WTC11 (cell line): ENCODE data around the gene VPS35L. TPM values are rescaled to one million over a fixed set of nuclear protein-coding genes. Genes with fewer than 3 reads are reported as not detected.

Source experiments
- ATAC-seq: fragments of 200-7000 bp; cut with Tn5 transposase; 2 replicates; pipeline ENCODE4 v1.10.0; 2021; ENCODE audit warnings: mild to moderate bottlenecking, moderate library complexity
- CTCF ChIA-PET: fragments of 300-600 bp; sonication (Branson Sonifier 250); formaldehyde crosslinking; loops from one replicate; lab custom pipeline; 2021; ENCODE audit warnings: antibody characterized with exemption; lab: Charles Lee
- POLR2A ChIA-PET: fragments of 350-600 bp; sonication (Branson Sonifier 250); formaldehyde crosslinking; loops from one replicate; lab custom pipeline; 2021; ENCODE audit warnings: antibody characterized with exemption; lab: Charles Lee
- DNase-seq: peaks from one replicate; pipeline ENCODE4 v3.0.0; 2021; ENCODE audit warnings: low spot score
- H3K27ac Mint-ChIP-seq: 2 replicates; pipeline ENCODE4 v1.8.0; 2021; ENCODE audit warnings: mixed read lengths
- H3K27me3 Mint-ChIP-seq: 2 replicates; pipeline ENCODE4 v1.8.0; 2021; ENCODE audit warnings: low read depth, mild to moderate bottlenecking, moderate library complexity, mixed read lengths
- H3K36me3 Mint-ChIP-seq: 2 replicates; pipeline ENCODE4 v1.8.0; 2021; ENCODE audit warnings: mixed read lengths
- H3K4me1 Mint-ChIP-seq: 2 replicates; pipeline ENCODE4 v1.8.0; 2022; ENCODE audit warnings: mixed read lengths
- H3K4me3 Mint-ChIP-seq: 2 replicates; pipeline ENCODE4 v1.8.0; 2021; ENCODE audit warnings: mild to moderate bottlenecking, moderate library complexity, mixed read lengths
- H3K9me3 Mint-ChIP-seq: 2 replicates; pipeline ENCODE4 v1.8.0; 2021; ENCODE audit warnings: mixed read lengths
- ATF1 ChIP-seq: sonication (generic); formaldehyde crosslinking; IDR thresholded peaks from 2 replicates; pipeline ENCODE4 v1.8.1; 2023; ENCODE audit warnings: mild to moderate bottlenecking, moderate library complexity, missing genetic modification reagents
- E2F1 ChIP-seq: sonication (generic); formaldehyde crosslinking; IDR thresholded peaks from 2 replicates; pipeline ENCODE4 v1.8.0; 2022; ENCODE audit warnings: mild to moderate bottlenecking, missing genetic modification reagents
- GTF2I ChIP-seq: fragments of 250-450 bp; sonication (Bioruptor Pico); conservative IDR thresholded peaks from 2 replicates; pipeline ENCODE4 v1.4.0; 2021; ENCODE audit warnings: mild to moderate bottlenecking
- HMGA2 ChIP-seq: fragments of 250-450 bp; sonication (Bioruptor Pico); IDR thresholded peaks from 2 replicates; pipeline ENCODE4 v1.4.0; 2021; ENCODE audit warnings: mild to moderate bottlenecking, moderate library complexity
- PRDM15 ChIP-seq: sonication (generic); formaldehyde crosslinking; IDR thresholded peaks from 2 replicates; pipeline ENCODE4 v1.8.0; 2022; ENCODE audit warnings: missing genetic modification reagents
- ZNF121 ChIP-seq: sonication (generic); formaldehyde crosslinking; IDR thresholded peaks from 2 replicates; pipeline ENCODE4 v1.8.0; 2023; ENCODE audit warnings: missing genetic modification reagents
- total RNA-seq: library from RNA; stranded (reverse); gene quantifications from 3 replicates; pipeline ENCODE4 v1.2.3, GENCODE V29; 2021
- TF ChIP-seq, protein P1 (sequence below): sonication (generic); formaldehyde crosslinking; IDR thresholded peaks from 2 replicates; pipeline ENCODE4 v1.8.1; 2023; ENCODE audit warnings: mild to moderate bottlenecking, missing genetic modification reagents, moderate library complexity
- TF ChIP-seq, protein P2 (sequence below): sonication (generic); formaldehyde crosslinking; IDR thresholded peaks from 2 replicates; pipeline ENCODE4 v1.8.0; 2022; ENCODE audit warnings: mild to moderate bottlenecking, missing genetic modification reagents
- TF ChIP-seq, protein P3 (sequence below): sonication (generic); formaldehyde crosslinking; IDR thresholded peaks from 2 replicates; pipeline ENCODE4 v1.8.0; 2023; ENCODE audit warnings: mild to moderate bottlenecking, missing genetic modification reagents
- TF ChIP-seq, protein P4 (sequence below): sonication (generic); formaldehyde crosslinking; IDR thresholded peaks from 2 replicates; pipeline ENCODE4 v1.8.1; 2023; ENCODE audit warnings: mild to moderate bottlenecking, moderate library complexity, missing genetic modification reagents
- TF ChIP-seq, protein P5 (sequence below): fragments of 250-450 bp; sonication (Bioruptor Pico); conservative IDR thresholded peaks from 2 replicates; pipeline ENCODE4 v1.9.0; 2021; ENCODE audit warnings: mild to moderate bottlenecking

VPS35L gene
- total RNA-seq, 1 experiment from 2014 or later = 59.7 TPM

DNA sequence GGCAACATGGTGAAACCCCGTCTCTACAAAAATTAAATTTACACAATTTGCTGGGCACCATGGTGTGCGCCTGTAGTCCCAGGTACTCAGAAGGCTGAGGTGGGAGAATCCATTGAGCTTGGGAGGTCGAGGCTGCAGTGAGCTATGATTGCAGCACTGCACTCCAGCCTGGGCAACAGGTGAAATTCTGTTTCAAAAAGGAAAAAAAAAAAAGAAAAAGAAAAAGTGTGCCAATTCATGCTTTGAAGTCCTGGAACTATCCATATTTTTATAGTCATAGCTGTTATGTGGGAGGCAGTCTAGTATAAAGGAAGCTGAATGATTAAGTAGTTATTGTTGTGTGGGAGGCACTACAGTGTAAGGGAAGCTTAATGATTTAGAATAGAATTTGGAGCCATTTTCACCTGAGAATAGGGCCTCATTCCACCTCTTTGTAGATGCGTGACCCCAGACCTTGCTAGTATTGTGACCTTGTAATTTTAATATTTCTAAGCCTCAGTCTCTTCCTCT, 194.1 kb downstream of the VPS35L start:
- no peaks in the 10 kb centered on the region for H3K27me3 Mint-ChIP-seq
- no peaks in the 10 kb centered on the region for H3K9me3 Mint-ChIP-seq
- no peak overlapping the region for H3K27ac Mint-ChIP-seq
- H3K4me3 Mint-ChIP-seq = no peak overlapping the region
- TF ChIP-seq E2F1 (no peak), ZNF121 (no peak), ATF1 (CRISPR knock-in tag) (no peak), PRDM15 (CRISPR knock-in tag) (no peak), HMGA2 (CRISPR knock-in tag) (no peak), GTF2I (CRISPR knock-in tag) (no peak)
- TF ChIP-seq, protein P1, sequence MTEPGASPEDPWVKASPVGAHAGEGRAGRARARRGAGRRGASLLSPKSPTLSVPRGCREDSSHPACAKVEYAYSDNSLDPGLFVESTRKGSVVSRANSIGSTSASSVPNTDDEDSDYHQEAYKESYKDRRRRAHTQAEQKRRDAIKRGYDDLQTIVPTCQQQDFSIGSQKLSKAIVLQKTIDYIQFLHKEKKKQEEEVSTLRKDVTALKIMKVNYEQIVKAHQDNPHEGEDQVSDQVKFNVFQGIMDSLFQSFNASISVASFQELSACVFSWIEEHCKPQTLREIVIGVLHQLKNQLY (CRISPR knock-in tag) = no peak
- TF ChIP-seq, protein P2, sequence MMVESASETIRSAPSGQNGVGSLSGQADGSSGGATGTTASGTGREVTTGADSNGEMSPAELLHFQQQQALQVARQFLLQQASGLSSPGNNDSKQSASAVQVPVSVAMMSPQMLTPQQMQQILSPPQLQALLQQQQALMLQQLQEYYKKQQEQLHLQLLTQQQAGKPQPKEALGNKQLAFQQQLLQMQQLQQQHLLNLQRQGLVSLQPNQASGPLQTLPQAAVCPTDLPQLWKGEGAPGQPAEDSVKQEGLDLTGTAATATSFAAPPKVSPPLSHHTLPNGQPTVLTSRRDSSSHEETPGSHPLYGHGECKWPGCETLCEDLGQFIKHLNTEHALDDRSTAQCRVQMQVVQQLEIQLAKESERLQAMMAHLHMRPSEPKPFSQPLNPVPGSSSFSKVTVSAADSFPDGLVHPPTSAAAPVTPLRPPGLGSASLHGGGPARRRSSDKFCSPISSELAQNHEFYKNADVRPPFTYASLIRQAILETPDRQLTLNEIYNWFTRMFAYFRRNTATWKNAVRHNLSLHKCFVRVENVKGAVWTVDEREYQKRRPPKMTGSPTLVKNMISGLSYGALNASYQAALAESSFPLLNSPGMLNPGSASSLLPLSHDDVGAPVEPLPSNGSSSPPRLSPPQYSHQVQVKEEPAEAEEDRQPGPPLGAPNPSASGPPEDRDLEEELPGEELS (CRISPR knock-in tag) = no peak
- TF ChIP-seq, protein P3, sequence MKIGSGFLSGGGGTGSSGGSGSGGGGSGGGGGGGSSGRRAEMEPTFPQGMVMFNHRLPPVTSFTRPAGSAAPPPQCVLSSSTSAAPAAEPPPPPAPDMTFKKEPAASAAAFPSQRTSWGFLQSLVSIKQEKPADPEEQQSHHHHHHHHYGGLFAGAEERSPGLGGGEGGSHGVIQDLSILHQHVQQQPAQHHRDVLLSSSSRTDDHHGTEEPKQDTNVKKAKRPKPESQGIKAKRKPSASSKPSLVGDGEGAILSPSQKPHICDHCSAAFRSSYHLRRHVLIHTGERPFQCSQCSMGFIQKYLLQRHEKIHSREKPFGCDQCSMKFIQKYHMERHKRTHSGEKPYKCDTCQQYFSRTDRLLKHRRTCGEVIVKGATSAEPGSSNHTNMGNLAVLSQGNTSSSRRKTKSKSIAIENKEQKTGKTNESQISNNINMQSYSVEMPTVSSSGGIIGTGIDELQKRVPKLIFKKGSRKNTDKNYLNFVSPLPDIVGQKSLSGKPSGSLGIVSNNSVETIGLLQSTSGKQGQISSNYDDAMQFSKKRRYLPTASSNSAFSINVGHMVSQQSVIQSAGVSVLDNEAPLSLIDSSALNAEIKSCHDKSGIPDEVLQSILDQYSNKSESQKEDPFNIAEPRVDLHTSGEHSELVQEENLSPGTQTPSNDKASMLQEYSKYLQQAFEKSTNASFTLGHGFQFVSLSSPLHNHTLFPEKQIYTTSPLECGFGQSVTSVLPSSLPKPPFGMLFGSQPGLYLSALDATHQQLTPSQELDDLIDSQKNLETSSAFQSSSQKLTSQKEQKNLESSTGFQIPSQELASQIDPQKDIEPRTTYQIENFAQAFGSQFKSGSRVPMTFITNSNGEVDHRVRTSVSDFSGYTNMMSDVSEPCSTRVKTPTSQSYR (CRISPR knock-in tag) = no peak
- TF ChIP-seq, protein P4, sequence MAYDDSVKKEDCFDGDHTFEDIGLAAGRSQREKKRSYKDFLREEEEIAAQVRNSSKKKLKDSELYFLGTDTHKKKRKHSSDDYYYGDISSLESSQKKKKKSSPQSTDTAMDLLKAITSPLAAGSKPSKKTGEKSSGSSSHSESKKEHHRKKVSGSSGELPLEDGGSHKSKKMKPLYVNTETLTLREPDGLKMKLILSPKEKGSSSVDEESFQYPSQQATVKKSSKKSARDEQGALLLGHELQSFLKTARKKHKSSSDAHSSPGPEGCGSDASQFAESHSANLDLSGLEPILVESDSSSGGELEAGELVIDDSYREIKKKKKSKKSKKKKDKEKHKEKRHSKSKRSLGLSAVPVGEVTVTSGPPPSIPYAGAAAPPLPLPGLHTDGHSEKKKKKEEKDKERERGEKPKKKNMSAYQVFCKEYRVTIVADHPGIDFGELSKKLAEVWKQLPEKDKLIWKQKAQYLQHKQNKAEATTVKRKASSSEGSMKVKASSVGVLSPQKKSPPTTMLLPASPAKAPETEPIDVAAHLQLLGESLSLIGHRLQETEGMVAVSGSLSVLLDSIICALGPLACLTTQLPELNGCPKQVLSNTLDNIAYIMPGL (CRISPR knock-in tag) = no peak
- TF ChIP-seq, protein P5, sequence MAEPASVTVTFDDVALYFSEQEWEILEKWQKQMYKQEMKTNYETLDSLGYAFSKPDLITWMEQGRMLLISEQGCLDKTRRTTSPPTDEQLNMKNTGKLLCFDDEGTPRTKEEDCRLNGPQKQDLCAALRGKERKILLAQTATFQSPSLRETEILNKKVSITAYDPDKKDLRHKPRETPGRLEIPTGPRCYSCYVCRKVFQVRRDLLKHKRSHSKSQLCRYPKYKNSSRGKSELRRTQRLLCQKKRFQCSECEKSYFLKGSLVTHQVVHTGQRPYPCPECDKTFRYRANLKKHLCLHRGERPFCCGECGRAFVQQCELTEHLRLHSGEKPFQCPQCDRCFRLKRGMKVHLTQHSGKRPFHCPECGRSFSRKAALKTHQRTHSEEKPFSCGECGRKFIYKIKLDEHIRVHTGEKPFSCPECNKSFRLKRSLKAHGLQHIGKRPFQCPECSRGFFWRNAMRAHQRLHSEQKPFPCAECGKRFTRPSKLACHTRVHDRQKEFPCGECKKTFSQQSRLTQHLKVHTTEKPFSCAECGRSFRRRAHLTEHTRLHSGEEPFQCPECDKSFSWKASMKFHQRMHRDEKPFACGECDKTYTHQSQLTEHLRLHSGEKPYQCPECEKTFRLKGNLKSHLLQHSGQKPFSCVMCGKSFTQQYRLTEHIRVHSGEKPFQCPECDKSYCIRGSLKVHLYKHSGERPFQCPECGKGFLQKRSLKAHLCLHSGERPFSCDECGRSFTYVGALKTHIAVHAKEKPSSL (CRISPR knock-in tag) = no peak
- ATAC-seq (no peak), DNase-seq (no peak)
- ChIA-PET CTCF (interaction anchor here (1.0 kb wide), 1 partner anchor 166 kb away, joined by 3 read pairs; no protein-coding TSS in a partner anchor), POLR2A (no interaction called here)
- no peaks in the 10 kb centered on the region for H3K36me3 Mint-ChIP-seq
- H3K4me1 Mint-ChIP-seq = peaks cover 2% of the 10 kb centered on the region; the same call in 1 of the 2 replicates

Other genes starting within 250 kb of the VPS35L start
- gene TMC5, start 137.8 kb upstream of the VPS35L start, total RNA-seq = 2.1 to 4.6 TPM (median 3.1 TPM) in 3 replicates
- 58.3 to 65.7 TPM (median 60.6 TPM) in 3 replicates for gene GDE1, start 33.6 kb upstream of the VPS35L start, total RNA-seq
- 17.9 to 23.9 TPM (median 19.5 TPM) in 3 replicates for gene CCP110, start 31.8 kb upstream of the VPS35L start, total RNA-seq
- gene KNOP1, start 162.5 kb downstream of the VPS35L start, total RNA-seq = 87.4 to 102 TPM (median 93.4 TPM) in 3 replicates
- gene IQCK, start 162.6 kb downstream of the VPS35L start, total RNA-seq = 5.2 to 6.0 TPM (median 5.8 TPM) in 3 replicates